Ovary (tissue), 9 donors: Measurements from ENCODE around the gene PSD2. TPM values are rescaled to one million over a fixed set of nuclear protein-coding genes. Genes with fewer than 3 reads are reported as not detected.

Experiments used
- DNase-seq, 5 donors: peaks; one replicate each; pipeline ENCODE4 v3.0.0-alpha.2; 2019 to 2020
- H3K27ac ChIP-seq, 2 donors: fragments of 200-600 bp; one replicate each; pipeline versions ENCODE4 v1.5.1 to v1.8.0; 2019 to 2022
- H3K27me3 ChIP-seq: fragments of 200-600 bp; one replicate; pipeline ENCODE4 v1.8.0; 2022
- H3K36me3 ChIP-seq: fragments of 200-600 bp; sonication (generic); one replicate; pipeline ENCODE4 v1.5.1; 2019
- H3K4me1 ChIP-seq: one replicate; pipeline ENCODE4 v1.8.1; 2013; ENCODE audit warnings: mild to moderate bottlenecking, moderate library complexity; ENCODE audit not compliant: insufficient read depth
- H3K4me3 ChIP-seq: fragments of 200-600 bp; sonication (generic); one replicate; pipeline ENCODE4 v1.5.1; 2017
- H3K9me3 ChIP-seq, 2 donors: fragments of 200-600 bp in 1 of 2; sonication (generic) in 1 of 2; one replicate each; pipeline versions ENCODE4 v1.5.1 to v1.8.1; 2013 to 2019; ENCODE audit warnings: mild to moderate bottlenecking in 1 of 2, moderate library complexity in 1 of 2
- CTCF ChIP-seq, 3 donors: fragments of 450-650 bp in 2 of 3; fragments of 200-600 bp in 1 of 3; IDR thresholded peaks; one replicate each; pipeline versions ENCODE4 v1.5.1 to v1.8.0; 2016 to 2022; ENCODE audit warnings: antibody characterized with exemption in 3 of 3, mild to moderate bottlenecking in 1 of 3
- EP300 ChIP-seq: sonication (generic); formaldehyde crosslinking; IDR thresholded peaks from one replicate; pipeline ENCODE4 v1.6.1; 2017; ENCODE audit warnings: antibody characterized with exemption
- POLR2A ChIP-seq: fragments of 450-650 bp; IDR thresholded peaks from one replicate; pipeline ENCODE4 v1.6.1; 2017; ENCODE audit warnings: antibody characterized with exemption, mild to moderate bottlenecking, moderate library complexity
- WGBS, 3 donors: extraction: QIAGEN DNeasy Blood & Tissue Kit in 1 of 3; methylation state at CpG; one replicate each; pipeline versions ENCODE4 v1.1.5 to v1.1.7; 2013 to 2017; 5-methylcytosine and 5-hydroxymethylcytosine counted together
- intact Hi-C, 4 donors: fragments of 100-400 bp; cut with DNase I; formaldehyde crosslinking; loops; one replicate each; pipeline versions ENCODE4 v1.11.0 to v1.15.1; 2022 to 2023
- polyA plus RNA-seq, 2 donors: library from polyadenylated mRNA; stranded (reverse); fragments of 200-250 nt in 1 of 2; fragments of 350-450 nt in 1 of 2; fragmentation: Illumina TruSeq in 1 of 2; extraction: RNeasy Lipid Tissue Mini Kit (QIAGEN cat#74804) in 1 of 2; gene quantifications; one replicate each; pipeline ENCODE4 v1.2.3, GENCODE V29; 2013 to 2014
- total RNA-seq, 7 donors: library from RNA; depleted of rRNA in 2 of 7; stranded (reverse); fragments of >200 nt in 2 of 7; fragmentation: NEBNext Ultra II Directional in 3 of 7; extraction: Animal tissue kit (Norgen Biotek cat#: 25700) in 3 of 7; gene quantifications; one replicate each; pipeline versions ENCODE4 v1.1.0 to v1.2.4, GENCODE V29; 2016 to 2023
- donor health status: DM: no; HTN: no; CAD: no; lungs with moderate emphysema.
- donor health status: DM: no; HTN: no; CAD: no.
- donor health status: Bipolar disorder and iron deficiency.
- donor health status: DM: yes; HTN: yes; CAD: no.
- donor health status: DM: no; HTN: no; CAD: no.
- donor health status: DM: yes; HTN: yes; CAD: no.

PSD2 gene
- total and polyA plus RNA-seq, 9 donors, result 0.05 to 0.37 (median 0.12) TPM; not detected in 2

- no peaks in the 10 kb centered on the region for H3K4me1 ChIP-seq
- H3K27ac ChIP-seq, result no peak overlapping the region
- WGBS, 3 donors, result 94% methylated on average over 16 of the region's 16 CpGs
- peak in 2 of 5 donors; percentile 7 to 17 for DNase-seq
- no peaks in the 10 kb centered on the region for H3K27me3 ChIP-seq
- H3K4me3 ChIP-seq, result no peak overlapping the region
- intact Hi-C loops, result no loop called here
- H3K36me3 ChIP-seq, result no peaks in the 10 kb centered on the region
- H3K9me3 ChIP-seq, result no peaks in the 10 kb centered on the region
- TF ChIP-seq POLR2A, result no peak
- no peak for TF ChIP-seq CTCF (IDR thresholded peaks at IDR 0.05)
- TF ChIP-seq EP300, result no peak
Observed at GRCh38 chr5:139839232-139839815, 43.7 kb downstream of the PSD2 start.

GRCh38 chr5:139839918-139840317 is 44.3 kb downstream of the PSD2 start:
- intact Hi-C loops, result loop anchor here in 1 of 4 donors (10.0 kb wide), 2 partner anchors 45 to 305 kb away; partner anchors contain the start of gene PSD2
- no peak for TF ChIP-seq CTCF (IDR thresholded peaks at IDR 0.05)
- no peak for TF ChIP-seq POLR2A
- no peak for TF ChIP-seq EP300
- Histone ChIP-seq H3K4me3 (no peak overlapping the region), H3K4me1 (no peaks in the 10 kb centered on the region), H3K9me3 (no peaks in the 10 kb centered on the region), H3K27ac (no peak overlapping the region), H3K36me3 (no peaks in the 10 kb centered on the region), H3K27me3 (no peaks in the 10 kb centered on the region)
- peak in 2 of 5 donors; percentile 6 to 19 for DNase-seq
- WGBS, 3 donors, result 82 to 89% (median 87%) methylated on average over 8 of the region's 8 CpGs

- Histone ChIP-seq H3K36me3 (no peaks in the 10 kb centered on the region), H3K4me3 (no peak overlapping the region), H3K4me1 (no peaks in the 10 kb centered on the region), H3K9me3 (no peaks in the 10 kb centered on the region), H3K27ac (no peak overlapping the region), H3K27me3 (no peaks in the 10 kb centered on the region)
- intact Hi-C loops, result loop anchor here in 1 of 4 donors (10.0 kb wide), 2 partner anchors 47 to 303 kb away; partner anchors contain the start of gene PSD2
- TF ChIP-seq EP300, result no peak
- TF ChIP-seq CTCF (IDR thresholded peaks at IDR 0.05), result no peak
- no peak for TF ChIP-seq POLR2A
- no peak for DNase-seq
- WGBS, 3 donors, result 68 to 77% (median 71%) methylated on average over 4 of the region's 4 CpGs
Observed at GRCh38 chr5:139841549-139841948, 45.9 kb downstream of the PSD2 start.

- no peaks in the 10 kb centered on the region for H3K9me3 ChIP-seq
- no peaks in the 10 kb centered on the region for H3K36me3 ChIP-seq
- TF ChIP-seq CTCF (IDR thresholded peaks at IDR 0.05) (no peak), EP300 (no peak), POLR2A (no peak)
- intact Hi-C loops, result loop anchor here in 1 of 4 donors (10.0 kb wide), 2 partner anchors 48 to 302 kb away; partner anchors contain the start of gene PSD2
- H3K4me3 ChIP-seq, result no peak overlapping the region
- no peaks in the 10 kb centered on the region for H3K4me1 ChIP-seq
- 88 to 93% (median 90%) methylated on average over 7 of the region's 7 CpGs for WGBS, 3 donors
- H3K27ac ChIP-seq, result no peak overlapping the region
- H3K27me3 ChIP-seq, result no peaks in the 10 kb centered on the region
- peak in 1 of 5 donors; percentile 14 for DNase-seq
Observed at GRCh38 chr5:139842321-139842720, 46.7 kb downstream of the PSD2 start.
